ENCODE measurements around the gene RLF. TPM values are rescaled to one million over a fixed set of nuclear protein-coding genes. Genes with fewer than 3 reads are reported as not detected.

RLF gene
- total and polyA plus RNA-seq, 9 of the 15 experiments (the other 6 are each of a cell fraction or from before 2014, with no cell fraction given), result 3.6 to 35.0 (median 21.2) TPM

- Histone ChIP-seq H3K9me1 (ENCODE audit: control insufficient read depth, insufficient read depth, low read length) (no peaks in the 10 kb centered on the region), H3K4me2 (ENCODE audit: insufficient read depth, low read length) (no peak overlapping the region), H2AFZ (ENCODE audit: low read depth, low read length) (no peak overlapping the region), H4K20me1 (replicated peaks; ENCODE audit: control insufficient read depth, insufficient read depth, low read length) (no peaks in the 10 kb centered on the region), H3K27me3 (ENCODE audit: control insufficient read depth in 2 of 2, insufficient read depth in 2 of 2, low read length in 2 of 2) (peaks cover 4 to 6% of the 10 kb centered on the region in 2 experiments; a peak in 3 of 5 replicates), H3K27ac (ENCODE audit: extremely low read depth, low read depth, low read length) (no peak overlapping the region), H3K9ac (ENCODE audit: insufficient read depth in 1 of 2, low read depth in 2 of 2, low read length in 2 of 2) (no peak overlapping the region), H3K4me3 (no peak overlapping the region), H3K79me2 (ENCODE audit: control insufficient read depth, insufficient read depth, low read length) (no peaks in the 10 kb centered on the region), H3K4me1 (replicated peaks in 1 of 2; ENCODE audit: control insufficient read depth in 2 of 2, insufficient read depth in 2 of 2, low read length in 2 of 2) (peaks cover 6 to 14% of the 10 kb centered on the region in 2 experiments; a peak in 2 of 5 replicates), H3K9me3 (replicated peaks; ENCODE audit: control insufficient read depth, insufficient read depth, low read depth, low read length) (peaks cover 1% of the 10 kb centered on the region; the same call in 1 of the 2 replicates), H3K36me3 (ENCODE audit: control insufficient read depth, insufficient read depth, low read length) (no peaks in the 10 kb centered on the region)
- ChIA-PET POLR2A (interaction anchor here (0.7 kb wide), 1 partner anchor 32 kb away, joined by 3 read pairs; no protein-coding TSS in a partner anchor), CTCF (ENCODE audit: low intra/inter-chr PET ratio) (no interaction called here)
- ATAC-seq (no peak; the same call in 2 of the 3 replicates), DNase-seq (ENCODE audit: extremely low read depth in 1 of 4, low spot score in 3 of 4) (peak in 1 of 4 experiments; percentile 41), FAIRE-seq (peak; percentile 66)
- 0% methylated on average over 2 of the region's 2 CpGs for WGBS (ENCODE audit: insufficient coverage, low coverage, missing lambda C conversion rate)
- in situ Hi-C loops (cut with MboI) (no loop called here), intact Hi-C loops (cut with micrococcal nuclease) (no loop called here)
- no TSS peak for BruUV-seq (replicated peaks)
- TF ChIP-seq SAP30 (IDR thresholded peaks at IDR 0.05; ENCODE audit: borderline replicate concordance, insufficient read depth, low read depth, low read length, poor library complexity, severe bottlenecking) (no peak), CBX1 (IDR thresholded peaks at IDR 0.05; ENCODE audit: low read depth) (no peak), JUN (IDR thresholded peaks at IDR 0.05; ENCODE audit: borderline replicate concordance, low read depth, low read length) (peak; percentile 42; the same call in 1 of the 2 replicates), JUN (CRISPR knock-in tag; IDR thresholded peaks at IDR 0.05; ENCODE audit: borderline replicate concordance) (no peak), FOXJ2 (tag; IDR thresholded peaks at IDR 0.05) (0 out of 2 replicates have a peak, but pooled peaks have one; percentile 56), TCF3 (CRISPR knock-in tag; IDR thresholded peaks at IDR 0.05) (peak; percentile 40; the same call in 1 of the 2 replicates), BHLHE40 (IDR thresholded peaks at IDR 0.05; ENCODE audit: low read length) (peak; percentile 89), RBFOX2 (IDR thresholded peaks at IDR 0.05; ENCODE audit: low read depth, low read length) (no peak), POLR3A (IDR thresholded peaks at IDR 0.05; ENCODE audit: borderline replicate concordance, extremely low read depth, insufficient read depth, insufficient read length) (no peak)
- TF ChIP-seq, protein P1, sequence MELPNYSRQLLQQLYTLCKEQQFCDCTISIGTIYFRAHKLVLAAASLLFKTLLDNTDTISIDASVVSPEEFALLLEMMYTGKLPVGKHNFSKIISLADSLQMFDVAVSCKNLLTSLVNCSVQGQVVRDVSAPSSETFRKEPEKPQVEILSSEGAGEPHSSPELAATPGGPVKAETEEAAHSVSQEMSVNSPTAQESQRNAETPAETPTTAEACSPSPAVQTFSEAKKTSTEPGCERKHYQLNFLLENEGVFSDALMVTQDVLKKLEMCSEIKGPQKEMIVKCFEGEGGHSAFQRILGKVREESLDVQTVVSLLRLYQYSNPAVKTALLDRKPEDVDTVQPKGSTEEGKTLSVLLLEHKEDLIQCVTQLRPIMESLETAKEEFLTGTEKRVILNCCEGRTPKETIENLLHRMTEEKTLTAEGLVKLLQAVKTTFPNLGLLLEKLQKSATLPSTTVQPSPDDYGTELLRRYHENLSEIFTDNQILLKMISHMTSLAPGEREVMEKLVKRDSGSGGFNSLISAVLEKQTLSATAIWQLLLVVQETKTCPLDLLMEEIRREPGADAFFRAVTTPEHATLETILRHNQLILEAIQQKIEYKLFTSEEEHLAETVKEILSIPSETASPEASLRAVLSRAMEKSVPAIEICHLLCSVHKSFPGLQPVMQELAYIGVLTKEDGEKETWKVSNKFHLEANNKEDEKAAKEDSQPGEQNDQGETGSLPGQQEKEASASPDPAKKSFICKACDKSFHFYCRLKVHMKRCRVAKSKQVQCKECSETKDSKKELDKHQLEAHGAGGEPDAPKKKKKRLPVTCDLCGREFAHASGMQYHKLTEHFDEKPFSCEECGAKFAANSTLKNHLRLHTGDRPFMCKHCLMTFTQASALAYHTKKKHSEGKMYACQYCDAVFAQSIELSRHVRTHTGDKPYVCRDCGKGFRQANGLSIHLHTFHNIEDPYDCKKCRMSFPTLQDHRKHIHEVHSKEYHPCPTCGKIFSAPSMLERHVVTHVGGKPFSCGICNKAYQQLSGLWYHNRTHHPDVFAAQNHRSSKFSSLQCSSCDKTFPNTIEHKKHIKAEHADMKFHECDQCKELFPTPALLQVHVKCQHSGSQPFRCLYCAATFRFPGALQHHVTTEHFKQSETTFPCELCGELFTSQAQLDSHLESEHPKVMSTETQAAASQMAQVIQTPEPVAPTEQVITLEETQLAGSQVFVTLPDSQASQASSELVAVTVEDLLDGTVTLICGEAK (IDR thresholded peaks at IDR 0.05), result no peak
- TF ChIP-seq, protein P1 (CRISPR knock-in tag; IDR thresholded peaks at IDR 0.05), result no peak
- TF ChIP-seq, protein P2, sequence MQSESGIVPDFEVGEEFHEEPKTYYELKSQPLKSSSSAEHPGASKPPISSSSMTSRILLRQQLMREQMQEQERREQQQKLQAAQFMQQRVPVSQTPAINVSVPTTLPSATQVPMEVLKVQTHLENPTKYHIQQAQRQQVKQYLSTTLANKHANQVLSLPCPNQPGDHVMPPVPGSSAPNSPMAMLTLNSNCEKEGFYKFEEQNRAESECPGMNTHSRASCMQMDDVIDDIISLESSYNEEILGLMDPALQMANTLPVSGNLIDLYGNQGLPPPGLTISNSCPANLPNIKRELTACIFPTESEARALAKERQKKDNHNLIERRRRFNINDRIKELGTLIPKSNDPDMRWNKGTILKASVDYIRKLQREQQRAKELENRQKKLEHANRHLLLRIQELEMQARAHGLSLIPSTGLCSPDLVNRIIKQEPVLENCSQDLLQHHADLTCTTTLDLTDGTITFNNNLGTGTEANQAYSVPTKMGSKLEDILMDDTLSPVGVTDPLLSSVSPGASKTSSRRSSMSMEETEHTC (IDR thresholded peaks at IDR 0.05), result peak; percentile 91
Measured at GRCh38 chr1:40130892-40131291, 30.3 kb upstream of the RLF start.
